ENCODE measurements around the gene SACM1L.

The SACM1L gene

DNA sequence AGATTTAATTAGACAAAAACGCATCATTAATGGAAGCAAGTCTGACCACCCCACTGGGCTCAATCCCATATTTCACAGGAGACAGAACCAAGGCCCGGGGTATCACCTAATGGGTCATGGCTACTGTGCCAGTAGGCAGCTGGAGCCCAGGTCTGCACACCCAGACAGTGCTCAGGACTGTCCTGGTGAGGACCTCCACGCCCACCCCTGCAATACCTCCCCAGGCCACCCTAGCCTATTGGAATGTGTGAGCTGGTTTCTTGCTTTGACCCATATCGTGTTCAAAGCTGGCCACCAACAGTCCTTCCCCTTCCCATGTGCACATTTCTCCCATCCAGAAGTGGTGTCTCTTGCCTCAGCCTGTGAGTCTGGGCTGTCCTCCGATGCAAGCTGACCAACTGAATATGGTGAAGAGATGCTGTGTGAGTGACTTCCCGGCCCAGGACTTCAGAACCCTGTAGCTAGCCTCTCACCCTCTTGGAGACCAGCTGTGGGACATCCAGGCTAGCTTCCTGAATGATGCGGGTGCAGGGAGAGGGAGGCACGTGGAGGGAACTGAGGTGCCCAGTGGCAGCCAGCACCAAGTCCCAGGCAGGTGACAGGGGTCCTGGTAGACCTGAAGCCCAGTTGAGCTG is 88.0 kb downstream of the SACM1L start:
- no peak overlapping the region for H3K27ac Mint-ChIP-seq
- H3K27me3 Mint-ChIP-seq = peaks cover 5% of the 10 kb centered on the region

DNA sequence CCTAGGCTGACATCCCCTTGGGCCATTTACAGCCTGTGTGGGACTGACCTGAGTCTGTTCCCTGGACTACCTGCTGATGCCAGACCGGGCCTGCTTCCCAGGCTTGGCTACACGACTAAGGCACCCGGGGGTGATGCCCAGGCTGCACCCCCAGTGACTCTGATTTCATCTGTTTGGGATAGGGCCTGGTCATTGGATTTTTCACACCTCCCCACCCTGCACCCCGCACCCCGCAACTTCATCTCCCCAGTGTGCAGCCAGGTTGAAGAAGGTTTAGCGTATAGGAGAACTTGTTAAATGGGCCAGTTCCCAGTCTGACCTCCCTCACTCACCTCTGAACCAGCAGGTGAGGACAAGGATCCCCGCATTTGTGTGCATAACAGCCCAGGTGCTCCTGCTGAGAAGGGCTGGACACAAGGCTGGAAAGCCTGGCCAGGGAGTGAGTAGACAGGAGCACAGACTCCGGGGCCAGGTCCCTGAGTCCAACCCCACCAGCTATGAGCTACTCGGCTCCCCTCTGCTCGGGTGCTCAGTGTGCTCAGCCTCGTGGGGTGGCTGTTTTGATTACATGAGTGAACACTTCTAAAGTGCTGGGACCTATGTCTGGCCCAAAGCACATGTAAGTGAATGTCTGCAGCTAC is 88.7 kb downstream of the SACM1L start:
- ATAC-seq (ENCODE audit: low read depth) (no peak), DNase-seq (ENCODE audit: low spot score in 2 of 2) (no peak)
- Mint-ChIP-seq H3K4me3 (no peak overlapping the region), H3K27ac (no peak overlapping the region), H3K4me1 (no peaks in the 10 kb centered on the region), H3K36me3 (no peaks in the 10 kb centered on the region), H3K27me3 (peaks cover 5% of the 10 kb centered on the region), H3K9me3 (no peaks in the 10 kb centered on the region)

More for the DNA sequence above, 88.0 kb downstream of the SACM1L start:
- H3K36me3 Mint-ChIP-seq = no peaks in the 10 kb centered on the region
- H3K4me3 Mint-ChIP-seq = no peak overlapping the region
- H3K4me1 Mint-ChIP-seq = no peaks in the 10 kb centered on the region
- no peaks in the 10 kb centered on the region for H3K9me3 Mint-ChIP-seq
- no peak for DNase-seq (ENCODE audit: low spot score in 2 of 2)
- ATAC-seq (ENCODE audit: low read depth) = no peak

DNA sequence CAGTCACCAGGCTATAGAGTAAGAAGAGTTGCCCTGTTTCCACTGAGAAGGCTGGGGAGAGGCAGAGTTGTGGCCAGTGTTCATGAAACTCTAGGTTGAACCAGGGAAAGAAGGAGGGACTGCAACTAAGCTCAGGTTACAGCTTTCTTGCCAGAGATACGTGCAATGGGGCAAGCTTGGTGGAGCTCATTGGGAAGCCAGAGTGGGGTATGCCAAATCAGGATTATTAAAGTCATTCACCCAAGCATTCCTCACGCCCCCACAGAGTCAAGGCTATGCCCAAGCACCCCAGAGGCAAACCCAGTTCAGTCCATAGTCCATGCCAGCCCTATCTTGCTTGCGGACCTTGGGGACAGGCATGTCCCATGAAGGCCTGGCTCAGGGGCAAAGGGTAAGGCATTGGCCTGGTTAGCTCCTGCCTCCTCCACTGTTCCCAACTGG is 89.6 kb downstream of the SACM1L start:
- no peaks in the 10 kb centered on the region for H3K9me3 Mint-ChIP-seq
- DNase-seq (ENCODE audit: low spot score in 2 of 2) (no peak), ATAC-seq (ENCODE audit: low read depth) (no peak)
- H3K27ac Mint-ChIP-seq = no peak overlapping the region
- H3K4me1 Mint-ChIP-seq = no peaks in the 10 kb centered on the region
- peaks cover 5% of the 10 kb centered on the region for H3K27me3 Mint-ChIP-seq
- H3K4me3 Mint-ChIP-seq = no peak overlapping the region
- H3K36me3 Mint-ChIP-seq = no peaks in the 10 kb centered on the region

DNA sequence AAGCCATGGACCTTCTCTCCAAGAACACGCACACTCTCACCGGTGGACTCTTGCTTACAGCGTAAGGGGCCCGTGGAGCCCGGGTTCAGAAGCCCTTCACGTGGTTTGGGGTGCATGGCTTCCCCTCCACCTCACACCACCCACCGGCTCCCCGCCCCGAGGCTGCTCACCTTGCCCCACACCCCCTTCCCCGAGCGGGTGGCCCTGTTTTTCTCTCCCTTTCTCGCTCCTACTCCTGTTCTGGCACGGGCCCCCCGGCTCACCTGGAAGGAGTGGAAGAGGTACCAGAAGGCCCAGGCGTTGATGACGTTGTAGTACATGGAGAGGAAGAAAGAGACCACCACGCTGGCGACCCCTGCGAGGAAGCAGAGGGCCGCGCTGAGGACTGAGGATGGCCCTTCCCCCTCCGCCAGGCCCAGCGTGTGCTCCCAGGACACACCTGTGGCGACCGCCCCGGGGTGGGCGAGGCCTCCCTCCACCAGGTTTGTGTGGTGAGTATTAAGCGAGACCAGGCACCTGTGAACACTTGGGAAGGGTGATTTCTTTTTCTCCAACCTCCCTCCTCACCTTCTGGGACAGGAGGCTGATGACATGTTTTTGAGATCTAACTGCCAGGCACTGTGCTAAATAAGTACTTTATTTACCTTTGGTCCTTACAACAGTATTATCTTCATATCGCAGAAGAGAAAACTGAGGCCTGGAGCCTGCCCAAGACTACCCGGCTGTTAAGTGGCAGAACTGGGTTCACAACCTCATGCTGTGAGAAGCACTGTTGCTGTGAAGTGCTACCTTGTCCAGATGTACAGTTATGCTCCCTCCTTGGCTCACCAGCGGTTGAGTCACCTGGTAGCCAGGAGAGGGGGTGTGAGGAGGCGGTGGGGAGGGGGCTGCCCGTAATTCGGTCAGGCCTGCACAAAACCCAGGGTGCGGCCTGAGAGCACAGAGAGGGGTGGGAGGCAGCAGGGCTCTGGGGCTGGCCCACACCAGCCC is 90.8 kb downstream of the SACM1L start:
- H3K27me3 Mint-ChIP-seq = peaks cover 3% of the 10 kb centered on the region
- DNase-seq (ENCODE audit: low spot score in 2 of 2) = no peak

DNA sequence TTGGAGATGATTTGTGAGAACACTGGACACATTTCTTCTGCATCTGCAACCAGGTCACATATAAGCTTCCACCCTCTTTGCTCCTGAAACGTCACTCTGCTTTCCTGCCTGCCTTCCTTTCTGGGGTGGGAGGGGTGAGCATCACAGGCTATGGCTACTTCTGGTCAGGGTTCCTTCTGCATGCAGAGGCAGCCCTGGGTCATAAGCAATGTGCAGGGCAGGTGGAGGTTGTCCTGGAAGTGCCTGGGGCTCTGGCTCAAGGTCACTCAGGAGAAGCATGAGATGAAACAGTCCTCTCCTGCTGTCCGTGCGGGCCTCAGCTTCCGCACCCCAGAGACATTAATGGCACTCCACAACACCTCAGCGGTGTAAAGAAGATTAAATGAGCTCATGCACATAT is 92.1 kb downstream of the SACM1L start:
- Mint-ChIP-seq H3K27ac (no peak overlapping the region), H3K27me3 (peaks cover 4% of the 10 kb centered on the region), H3K9me3 (peaks cover 4% of the 10 kb centered on the region), H3K36me3 (peaks cover 2% of the 10 kb centered on the region), H3K4me1 (no peaks in the 10 kb centered on the region), H3K4me3 (no peak overlapping the region)
- DNase-seq (ENCODE audit: low spot score in 2 of 2) (no peak), ATAC-seq (ENCODE audit: low read depth) (no peak)

More for the DNA sequence above, 90.8 kb downstream of the SACM1L start:
- Mint-ChIP-seq H3K27ac (no peak overlapping the region), H3K36me3 (no peaks in the 10 kb centered on the region), H3K9me3 (peaks cover 4% of the 10 kb centered on the region), H3K4me3 (no peak overlapping the region), H3K4me1 (no peaks in the 10 kb centered on the region)
- no peak for ATAC-seq (ENCODE audit: low read depth)

DNA sequence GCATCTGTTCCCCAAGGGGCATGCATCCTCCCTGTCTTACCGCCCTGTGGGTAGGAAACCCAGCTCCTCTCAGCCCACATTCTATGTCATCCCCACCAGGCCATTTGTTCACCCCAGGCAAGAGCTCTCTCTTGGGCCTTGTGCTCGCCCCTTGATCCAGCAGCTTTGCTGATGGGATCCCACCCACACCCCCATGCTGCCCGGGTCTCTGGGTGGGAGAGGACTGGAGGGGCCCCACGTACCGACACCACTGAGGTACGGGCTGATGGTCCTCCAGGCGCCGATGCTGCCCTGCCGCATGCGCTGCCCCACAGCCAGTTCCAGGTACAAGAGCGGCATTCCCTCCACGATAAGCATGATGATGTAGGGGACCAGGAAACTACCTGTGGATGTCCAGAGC is 92.6 kb downstream of the SACM1L start:
- Mint-ChIP-seq H3K4me3 (no peak overlapping the region), H3K36me3 (peaks cover 2% of the 10 kb centered on the region), H3K9me3 (peaks cover 4% of the 10 kb centered on the region), H3K27ac (no peak overlapping the region), H3K27me3 (peaks cover 3% of the 10 kb centered on the region), H3K4me1 (no peaks in the 10 kb centered on the region)
- ATAC-seq (ENCODE audit: low read depth) = no peak
- DNase-seq (ENCODE audit: low spot score in 2 of 2) = no peak

DNA sequence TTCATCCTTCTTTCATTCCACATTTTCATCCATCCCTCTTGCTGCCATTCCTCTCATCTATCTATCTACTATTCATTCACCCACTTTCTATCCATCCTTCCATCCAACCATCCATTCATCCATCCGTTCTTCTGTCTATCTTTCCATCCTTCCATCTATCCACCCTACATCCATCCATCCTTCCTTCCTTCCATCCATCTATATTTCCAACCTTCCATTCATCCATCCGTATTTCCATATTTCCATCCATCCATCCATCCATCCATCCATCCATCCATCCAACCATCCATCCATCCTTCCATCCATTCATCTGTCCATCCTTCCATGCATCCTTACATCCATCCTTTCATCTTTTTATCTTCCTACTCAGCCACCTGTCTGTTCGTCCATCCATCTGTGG is 93.2 kb downstream of the SACM1L start:
- peaks cover 4% of the 10 kb centered on the region for H3K9me3 Mint-ChIP-seq
- peaks cover 5% of the 10 kb centered on the region for H3K27me3 Mint-ChIP-seq
- no peak overlapping the region for H3K4me3 Mint-ChIP-seq
- H3K4me1 Mint-ChIP-seq = no peaks in the 10 kb centered on the region
- H3K27ac Mint-ChIP-seq = no peak overlapping the region
- peaks cover 2% of the 10 kb centered on the region for H3K36me3 Mint-ChIP-seq
- ATAC-seq (ENCODE audit: low read depth) (no peak), DNase-seq (ENCODE audit: low spot score in 2 of 2) (no peak)

DNA sequence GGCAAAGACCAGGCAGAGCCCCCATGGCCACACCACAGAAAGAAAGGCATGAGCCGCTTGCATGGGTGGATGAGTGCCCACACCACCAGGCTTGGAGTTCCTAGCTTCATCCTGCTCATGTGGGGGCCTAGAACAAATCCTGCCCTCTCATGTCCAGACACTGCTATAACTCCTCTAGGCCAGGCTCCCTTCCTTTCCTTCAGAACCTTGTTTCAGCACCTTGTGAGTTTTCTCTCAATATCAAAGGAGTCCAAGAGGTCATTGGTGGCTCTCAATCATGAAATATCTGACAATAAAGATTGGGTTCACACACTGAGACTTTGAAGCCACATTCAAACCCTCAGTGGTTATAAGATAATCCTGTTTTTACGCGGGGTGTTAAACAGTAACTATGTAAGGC is 94.5 kb downstream of the SACM1L start:
- no peak for DNase-seq (ENCODE audit: low spot score in 2 of 2)
- Mint-ChIP-seq H3K4me1 (no peaks in the 10 kb centered on the region), H3K9me3 (peaks cover 4% of the 10 kb centered on the region), H3K4me3 (no peak overlapping the region), H3K36me3 (peaks cover 2% of the 10 kb centered on the region), H3K27ac (no peak overlapping the region), H3K27me3 (peaks cover 5% of the 10 kb centered on the region)
- ATAC-seq (ENCODE audit: low read depth) = no peak

DNA sequence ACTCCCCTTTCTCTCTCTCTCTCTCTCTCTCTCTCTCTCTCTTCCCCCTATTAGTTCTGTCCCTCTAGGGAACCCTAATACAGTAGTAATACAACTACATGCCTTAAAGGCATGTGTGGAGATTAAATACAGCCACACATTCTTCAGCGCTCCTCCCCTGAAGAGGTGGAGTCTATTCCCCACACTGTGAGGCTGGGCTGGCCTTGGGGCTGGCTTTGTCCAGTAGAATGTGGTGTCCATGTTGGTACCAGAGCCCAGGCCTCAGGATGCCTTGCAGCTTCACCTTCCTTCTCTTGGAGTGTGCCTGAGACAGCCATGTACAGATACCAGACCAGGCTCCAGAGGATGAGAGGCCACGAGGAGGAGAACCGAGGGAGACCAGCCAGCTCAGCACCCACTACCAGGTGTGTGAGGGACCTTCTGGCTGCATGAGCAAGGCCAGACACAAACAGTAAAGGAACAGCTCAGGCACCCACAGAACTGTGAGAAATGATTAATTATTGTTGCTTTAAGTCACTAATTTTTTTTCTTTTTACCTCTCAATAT is 96.5 kb downstream of the SACM1L start:
- Mint-ChIP-seq H3K36me3 (peaks cover 2% of the 10 kb centered on the region), H3K4me3 (no peak overlapping the region), H3K27ac (no peak overlapping the region), H3K9me3 (peaks cover 12% of the 10 kb centered on the region), H3K27me3 (peaks cover 7% of the 10 kb centered on the region), H3K4me1 (peaks cover 3% of the 10 kb centered on the region)
- DNase-seq (ENCODE audit: low spot score in 2 of 2) (no peak), ATAC-seq (ENCODE audit: low read depth) (no peak)

DNA sequence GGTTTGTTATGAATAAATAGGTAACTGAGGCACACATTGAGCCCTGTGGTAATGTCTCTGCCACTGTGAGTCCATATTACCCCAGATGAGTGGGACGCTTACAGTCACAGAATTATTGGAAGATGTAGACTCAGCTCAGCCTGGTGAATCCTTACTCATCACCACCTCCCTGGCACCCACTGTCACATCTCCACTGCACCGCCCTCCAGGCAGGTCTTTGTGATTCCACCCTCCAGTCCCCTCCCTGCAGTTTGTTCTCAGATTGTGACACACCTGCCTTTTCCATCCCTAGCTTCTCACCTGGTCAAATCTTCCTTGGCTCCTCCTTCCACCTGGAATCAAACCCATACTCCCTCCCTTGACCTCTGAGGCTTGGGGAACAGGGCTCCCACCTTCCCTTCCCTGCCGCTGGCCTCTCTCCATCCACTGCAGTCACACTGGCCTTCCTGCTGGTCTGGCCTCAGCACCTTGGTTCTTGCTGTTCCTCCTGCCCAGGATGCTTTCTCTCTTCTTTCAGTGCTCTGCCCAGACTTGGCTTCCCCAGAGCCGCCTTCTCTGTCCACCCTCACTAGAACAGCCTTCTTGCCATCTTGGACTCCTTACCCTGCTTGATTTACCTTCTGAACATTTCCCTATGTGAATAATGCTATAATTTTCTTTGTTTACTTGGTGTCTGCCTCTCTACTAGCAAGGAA is 97.8 kb downstream of the SACM1L start:
- no peak for DNase-seq (ENCODE audit: low spot score in 2 of 2)
- Mint-ChIP-seq H3K27me3 (peaks cover 8% of the 10 kb centered on the region), H3K27ac (no peak overlapping the region), H3K36me3 (peaks cover 2% of the 10 kb centered on the region), H3K4me1 (peaks cover 10% of the 10 kb centered on the region), H3K4me3 (no peak overlapping the region), H3K9me3 (peaks cover 13% of the 10 kb centered on the region)
- ATAC-seq (ENCODE audit: low read depth) = no peak

DNA sequence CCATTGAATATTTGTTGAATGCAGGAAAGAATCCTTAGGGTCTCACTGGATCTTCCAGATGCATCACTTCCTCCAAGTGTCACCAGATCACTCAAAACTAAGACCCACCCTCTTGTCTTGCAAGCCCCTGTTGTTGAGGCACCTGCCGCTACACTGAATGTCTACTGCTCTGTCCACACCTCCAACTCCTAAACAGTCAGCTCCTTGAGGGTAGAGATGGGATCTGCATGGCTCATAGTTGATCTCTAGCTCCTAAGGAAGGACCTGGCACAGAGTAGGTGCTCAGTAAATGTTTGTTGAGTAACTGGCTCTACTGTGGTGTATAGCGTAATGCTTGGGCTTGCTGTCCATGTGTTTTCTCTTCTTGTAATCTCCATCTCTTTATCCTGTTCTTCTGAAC is 98.4 kb downstream of the SACM1L start:
- Mint-ChIP-seq H3K27me3 (peaks cover 8% of the 10 kb centered on the region), H3K27ac (no peak overlapping the region), H3K4me3 (no peak overlapping the region), H3K9me3 (peaks cover 13% of the 10 kb centered on the region), H3K36me3 (peaks cover 2% of the 10 kb centered on the region), H3K4me1 (peaks cover 11% of the 10 kb centered on the region)
- DNase-seq (ENCODE audit: low spot score in 2 of 2) (no peak), ATAC-seq (ENCODE audit: low read depth) (no peak)

DNA sequence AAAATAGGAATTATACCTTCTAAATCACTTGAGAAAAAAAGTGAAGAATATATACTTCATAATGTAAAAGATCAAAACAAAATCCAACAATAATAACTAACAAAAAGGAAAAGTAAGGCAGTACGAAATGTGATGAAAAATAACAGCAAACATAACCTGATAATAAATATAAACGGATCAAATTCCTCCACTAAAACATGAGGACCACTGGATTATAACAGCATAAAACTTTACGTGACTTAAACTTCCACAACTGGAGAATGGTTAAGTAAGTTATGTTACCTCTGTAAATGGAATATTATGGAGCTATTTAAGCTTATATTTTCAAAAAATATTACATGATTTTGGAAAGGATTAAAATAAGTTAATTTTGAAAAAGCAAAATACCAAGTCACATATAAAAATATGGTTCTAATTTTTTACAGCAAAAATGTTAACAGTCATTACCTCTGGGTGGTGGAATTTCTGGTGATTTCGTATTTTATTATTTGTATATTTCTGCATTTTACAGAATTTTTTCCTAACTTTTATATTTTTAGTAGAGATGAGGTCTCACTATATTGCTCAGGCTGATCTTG is 100.1 kb downstream of the SACM1L start:
- Mint-ChIP-seq H3K27me3 (peaks cover 13% of the 10 kb centered on the region), H3K9me3 (peaks cover 13% of the 10 kb centered on the region), H3K27ac (no peak overlapping the region), H3K36me3 (peaks cover 2% of the 10 kb centered on the region), H3K4me1 (peaks cover 11% of the 10 kb centered on the region), H3K4me3 (no peak overlapping the region)
- DNase-seq (ENCODE audit: low spot score in 2 of 2) (no peak), ATAC-seq (ENCODE audit: low read depth) (no peak)

DNA sequence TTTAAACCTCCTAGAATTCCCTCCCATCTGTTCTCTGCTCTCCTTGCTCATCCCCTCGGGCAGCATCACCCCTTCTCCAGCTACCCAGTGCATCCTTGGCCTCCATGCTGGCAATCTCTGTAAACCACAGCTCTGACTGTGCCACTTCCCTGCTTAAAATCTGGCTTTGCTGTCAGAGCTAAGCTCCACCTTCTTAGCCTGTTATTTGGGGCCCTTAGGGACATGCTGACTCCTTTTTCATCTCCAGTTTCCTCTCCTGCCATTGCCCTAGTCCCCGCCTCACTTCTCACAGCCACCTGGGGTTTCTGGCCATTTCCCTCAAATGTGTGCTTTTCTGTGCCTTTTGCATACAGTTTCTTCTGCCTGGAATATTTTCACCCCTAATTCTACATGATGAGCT is 101.4 kb downstream of the SACM1L start:
- ATAC-seq (ENCODE audit: low read depth) = no peak

More for the DNA sequence above, 101.4 kb downstream of the SACM1L start:
- H3K27ac Mint-ChIP-seq = no peak overlapping the region
- H3K4me1 Mint-ChIP-seq = peaks cover 13% of the 10 kb centered on the region
- peaks cover 18% of the 10 kb centered on the region for H3K27me3 Mint-ChIP-seq
- no peak overlapping the region for H3K4me3 Mint-ChIP-seq
- H3K36me3 Mint-ChIP-seq = no peaks in the 10 kb centered on the region
- DNase-seq (ENCODE audit: low spot score in 2 of 2) = no peak
- peaks cover 8% of the 10 kb centered on the region for H3K9me3 Mint-ChIP-seq
